ENCODE results near the gene SCNN1B. TPM values are rescaled to one million over a fixed set of nuclear protein-coding genes. Genes with fewer than 3 reads are reported as not detected.

SCNN1B gene
- total RNA-seq, 4 donors from 2014 or later, result 8.1 to 30.5 (median 11.9) TPM

GRCh38 chr16:23323224-23324030 is 21.3 kb downstream of the SCNN1B start:
- H3K4me3 ChIP-seq (replicated peaks in 1 of 3), result no peak overlapping the region
- H3K36me3 ChIP-seq, result no peaks in the 10 kb centered on the region
- no peaks in the 10 kb centered on the region for H3K9me3 ChIP-seq
- no peak overlapping the region for H3K27ac ChIP-seq
- 81 to 89% methylated on average over 1 of the region's 1 CpG for WGBS, 2 donors
- no peak for DNase-seq
- intact Hi-C loops (cut with DNase I), result no loop called here
- peaks cover 26 to 46% of the 10 kb centered on the region in 2 donors for H3K4me1 ChIP-seq
- TF ChIP-seq CTCF (IDR thresholded peaks at IDR 0.05), result no peak
- no peak for TF ChIP-seq POLR2A (IDR thresholded peaks at IDR 0.05)
- H3K27me3 ChIP-seq, result no peaks in the 10 kb centered on the region

DNA sequence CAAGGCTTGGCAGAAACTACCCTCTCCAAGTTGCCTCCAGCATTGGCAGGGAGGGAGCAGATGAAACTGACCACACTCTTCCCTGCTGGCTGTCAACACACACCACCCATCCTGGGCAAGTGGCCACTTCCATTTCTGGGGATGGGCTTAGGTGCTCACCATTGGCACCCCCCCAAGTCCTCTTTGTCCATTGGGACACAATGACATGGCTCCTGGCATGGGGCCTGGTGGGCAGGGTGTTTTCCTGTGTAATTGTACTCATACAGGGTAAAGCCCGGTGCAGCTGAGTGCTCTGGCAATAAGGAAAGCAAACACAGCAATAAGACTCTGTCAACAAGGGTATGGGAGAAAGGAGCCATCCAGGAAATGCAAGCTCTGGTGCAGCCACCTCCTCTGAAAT is 22.6 kb downstream of the SCNN1B start:
- TF ChIP-seq CTCF (IDR thresholded peaks at IDR 0.05) (no peak), POLR2A (IDR thresholded peaks at IDR 0.05) (no peak)
- whole genome bisulfite sequencing, 2 donors, result 25% methylated on average over 1 of the region's 1 CpG
- Histone ChIP-seq H3K9me3 (no peaks in the 10 kb centered on the region), H3K36me3 (no peaks in the 10 kb centered on the region), H3K27ac (peak overlapping the region; percentile 7 to 69 (median 46)), H3K27me3 (no peaks in the 10 kb centered on the region), H3K4me3 (replicated peaks in 1 of 3) (no peak overlapping the region), H3K4me1 (peaks cover 21 to 34% of the 10 kb centered on the region in 2 donors)
- intact Hi-C loops (cut with DNase I), result no loop called here
- peak; percentile 87 to 89 for DNase-seq

DNA sequence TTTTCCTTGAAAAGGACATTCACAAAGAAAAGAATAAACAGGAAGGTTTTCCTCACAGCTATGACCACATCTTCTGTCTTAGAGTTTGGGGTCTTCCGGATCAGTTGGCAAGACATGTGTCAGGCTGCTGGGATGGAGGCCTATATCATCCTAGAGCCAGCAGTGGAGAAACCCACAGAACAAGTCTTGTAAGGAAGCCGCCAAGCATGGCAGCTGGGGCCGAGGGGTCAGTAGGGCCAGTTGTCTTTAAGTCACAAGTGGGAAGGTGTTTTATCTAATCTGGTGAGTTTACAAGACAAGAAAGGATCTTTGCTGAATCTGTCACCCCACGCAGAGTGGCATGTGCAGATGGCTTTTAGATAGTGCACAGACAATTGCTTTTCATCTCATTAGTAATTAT is 25.7 kb downstream of the SCNN1B start:
- WGBS, 2 donors, result 74 to 83% methylated on average over 4 of the region's 4 CpGs
- peaks cover 17 to 21% of the 10 kb centered on the region in 2 donors for H3K4me1 ChIP-seq
- intact Hi-C loops (cut with DNase I), result no loop called here
- no peak overlapping the region for H3K4me3 ChIP-seq (replicated peaks in 1 of 3)
- H3K27ac ChIP-seq, result no peak overlapping the region
- no peaks in the 10 kb centered on the region for H3K27me3 ChIP-seq
- H3K9me3 ChIP-seq, result no peaks in the 10 kb centered on the region
- no peak for DNase-seq
- H3K36me3 ChIP-seq, result no peaks in the 10 kb centered on the region
- TF ChIP-seq CTCF (IDR thresholded peaks at IDR 0.05) (no peak), POLR2A (IDR thresholded peaks at IDR 0.05) (no peak)

DNA sequence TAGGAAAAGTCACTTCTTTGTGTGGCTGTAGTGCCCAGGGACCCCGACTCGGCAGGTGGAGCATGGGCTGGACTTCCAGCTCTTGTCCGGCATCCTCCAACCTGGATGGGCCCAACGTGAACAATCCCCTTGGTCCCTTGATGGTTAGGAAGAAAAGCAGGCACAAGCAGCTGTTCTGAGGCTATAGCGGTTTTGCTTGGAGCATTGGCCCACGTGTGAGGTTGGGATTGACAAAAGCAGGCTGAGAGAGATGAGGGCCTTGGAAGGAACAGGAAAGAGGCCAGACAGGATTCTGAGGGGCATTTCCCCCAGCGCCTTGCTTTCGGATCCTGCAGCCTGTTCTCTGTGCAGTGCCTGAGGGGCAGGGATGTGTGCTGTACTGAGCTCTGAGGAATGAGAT is 28.1 kb downstream of the SCNN1B start:
- H3K27ac ChIP-seq, result no peak overlapping the region
- H3K4me3 ChIP-seq (replicated peaks in 1 of 3), result no peak overlapping the region
- no peak for DNase-seq
- no peaks in the 10 kb centered on the region for H3K9me3 ChIP-seq
- peaks cover 9 to 12% of the 10 kb centered on the region in 2 donors for H3K4me1 ChIP-seq
- TF ChIP-seq POLR2A (IDR thresholded peaks at IDR 0.05) (no peak), CTCF (IDR thresholded peaks at IDR 0.05) (no peak)
- no peaks in the 10 kb centered on the region for H3K36me3 ChIP-seq
- 80 to 83% methylated on average over 8 of the region's 8 CpGs for WGBS, 2 donors
- H3K27me3 ChIP-seq, result no peaks in the 10 kb centered on the region
- intact Hi-C loops (cut with DNase I), result no loop called here

DNA sequence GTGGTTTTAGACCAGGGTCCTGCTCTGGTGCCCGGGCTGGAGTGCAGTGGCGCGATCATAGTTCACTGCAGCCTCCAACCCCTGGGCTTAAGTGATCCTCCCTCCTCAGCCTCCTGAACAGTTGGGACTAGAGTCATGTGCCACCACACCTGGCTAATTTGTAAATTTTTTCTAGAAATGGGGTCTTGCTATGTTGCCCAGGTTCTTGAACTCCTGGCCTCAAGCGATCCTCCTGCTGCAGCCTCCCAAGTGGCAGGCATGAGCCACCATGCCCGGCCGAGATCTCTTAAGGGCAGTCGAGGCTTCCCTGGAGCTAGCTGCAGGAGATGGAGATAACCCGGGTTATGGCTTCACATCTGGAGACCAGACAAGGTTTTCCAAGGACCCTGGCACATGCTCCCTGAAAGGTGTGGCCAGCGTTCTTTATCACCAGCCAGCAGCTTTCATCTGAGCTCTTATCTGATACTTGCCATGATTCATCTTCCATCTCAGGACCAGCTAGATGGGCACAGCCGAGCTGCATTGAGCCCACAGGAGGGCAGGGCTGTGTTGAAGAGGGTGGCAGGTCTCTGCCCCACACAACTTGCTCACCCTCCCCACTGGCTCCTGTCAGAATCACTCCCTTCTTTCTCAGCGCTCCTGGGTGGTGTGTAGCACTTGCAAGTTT is 28.6 kb downstream of the SCNN1B start:
- no peak overlapping the region for H3K27ac ChIP-seq
- DNase-seq, result no peak
- no peaks in the 10 kb centered on the region for H3K9me3 ChIP-seq
- no peaks in the 10 kb centered on the region for H3K27me3 ChIP-seq
- intact Hi-C loops (cut with DNase I), result no loop called here
- 94 to 96% methylated on average over 9 to 11 of the region's 11 CpGs for WGBS, 2 donors
- H3K4me3 ChIP-seq (replicated peaks in 1 of 3), result no peak overlapping the region
- H3K4me1 ChIP-seq, result peaks cover 4 to 9% of the 10 kb centered on the region in 2 donors
- TF ChIP-seq CTCF (IDR thresholded peaks at IDR 0.05) (no peak), POLR2A (IDR thresholded peaks at IDR 0.05) (no peak)
- no peaks in the 10 kb centered on the region for H3K36me3 ChIP-seq
